T47D (cell line): Measurements from ENCODE around the gene PAF1.
"Not testable (repeated sequence)": the region's sequence is repeated elsewhere in the genome, so short reads cannot be mapped to it uniquely, and the experiment has no call there.

Source experiments
- DNase-seq, 2 experiments: peaks; one replicate each; pipeline versions ENCODE4 v3.0.0 to v3.0.0-alpha.2; 2011 to 2012; ENCODE audit warnings: low read depth in 1 of 2, low spot score in 1 of 2
- JUND ChIP-seq: IDR thresholded peaks from 2 replicates; pipeline ENCODE4 v1.6.1; 2012; ENCODE audit warnings: low read depth
- in situ Hi-C: cut with HindIII; loops from 2 replicates; pipeline ENCODE4 v1.10.0; 2016; ENCODE audit warnings: low sequenced_read_pairs, low pct_unique_long_range_greater_than_20kb

PAF1 gene

DNA sequence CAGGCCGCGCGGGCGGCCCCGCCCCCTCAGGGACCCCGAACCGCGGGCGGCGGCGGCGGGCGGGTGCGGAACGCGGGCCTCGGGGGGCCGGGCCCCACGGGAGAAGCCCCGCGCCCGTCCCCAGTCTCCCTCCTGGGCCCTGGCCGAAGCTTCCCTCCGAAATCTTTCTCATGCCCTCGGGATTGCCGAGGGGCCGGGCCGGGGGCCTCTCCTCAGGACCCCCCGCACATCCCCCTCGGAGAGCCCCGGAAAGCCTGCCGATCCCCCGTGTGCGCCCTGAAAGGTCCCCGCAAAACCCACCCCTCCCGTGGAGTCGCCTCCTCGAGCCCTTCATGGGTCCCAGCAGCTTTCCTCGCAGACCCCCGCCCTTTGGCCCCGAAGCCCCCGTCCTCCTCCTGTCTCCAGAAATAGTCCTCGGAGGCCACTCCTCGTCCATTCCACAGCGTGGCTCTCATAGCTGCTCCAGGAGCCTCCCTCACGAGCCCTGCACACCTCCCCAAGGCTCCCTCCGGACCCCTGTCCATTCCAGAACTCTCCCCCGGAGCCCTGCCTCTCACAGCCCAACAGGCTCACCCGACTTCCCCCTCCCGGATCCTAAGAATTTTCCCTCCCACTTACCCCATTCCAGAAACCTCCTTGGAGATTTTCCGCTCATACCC is 48.1 kb downstream of the PAF1 start:
- in situ Hi-C loops, result no loop called here
- no peak for DNase-seq
- TF ChIP-seq JUND, result no peak

DNA sequence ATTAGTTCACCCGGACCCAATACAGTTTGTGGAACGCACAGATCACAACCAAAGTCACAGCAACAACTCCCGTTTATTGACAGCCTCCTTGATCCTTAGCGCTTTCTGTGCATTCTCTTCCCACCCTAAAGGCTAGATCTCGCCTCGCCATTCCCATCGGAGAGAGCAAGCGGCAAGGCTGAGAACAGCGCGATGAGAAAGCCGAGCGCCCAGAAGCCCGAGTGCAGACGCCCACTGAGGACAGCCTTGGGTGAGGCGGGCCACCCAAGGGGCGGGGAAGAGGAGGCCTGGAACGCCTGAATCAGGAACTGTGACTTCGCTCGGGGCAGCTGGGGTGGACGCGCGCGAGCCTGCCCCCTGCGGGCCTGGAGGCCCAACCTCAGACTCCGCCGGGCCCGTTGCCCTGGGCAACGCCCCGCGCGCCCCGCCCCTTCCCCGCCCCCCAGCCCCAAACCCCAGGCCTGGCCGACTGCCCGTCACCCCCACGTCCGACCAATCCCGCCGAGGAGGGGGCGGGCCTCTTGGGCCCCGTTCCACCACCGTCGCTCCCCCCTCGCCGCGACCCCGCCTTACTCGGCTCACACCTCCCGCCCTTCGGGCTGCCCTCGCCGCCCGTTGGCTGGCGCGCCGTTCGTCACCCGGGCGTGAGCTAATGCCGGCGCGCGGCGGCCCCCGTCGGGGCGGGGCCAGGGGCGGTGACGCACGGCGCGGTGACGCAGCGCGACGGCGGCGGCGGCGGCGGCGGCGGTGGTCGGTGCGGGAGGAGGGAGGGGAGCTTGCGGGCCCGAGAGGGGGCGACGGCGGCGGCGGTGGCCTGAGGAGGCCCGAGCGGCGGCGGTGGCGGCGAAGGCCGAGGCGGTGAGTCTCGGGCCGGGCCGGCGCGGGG is 48.9 kb downstream of the PAF1 start, which contains the start of gene SAMD4B:
TSS of gene SAMD4B (plus strand) at position 703 of the 886 bp plus-strand sequence. CDS start 14,473 bp downstream, outside the sequence.
- in situ Hi-C loops, result no loop called here
- TF ChIP-seq JUND, result no peak
- DNase-seq, result peak; percentile 80 to 97

DNA sequence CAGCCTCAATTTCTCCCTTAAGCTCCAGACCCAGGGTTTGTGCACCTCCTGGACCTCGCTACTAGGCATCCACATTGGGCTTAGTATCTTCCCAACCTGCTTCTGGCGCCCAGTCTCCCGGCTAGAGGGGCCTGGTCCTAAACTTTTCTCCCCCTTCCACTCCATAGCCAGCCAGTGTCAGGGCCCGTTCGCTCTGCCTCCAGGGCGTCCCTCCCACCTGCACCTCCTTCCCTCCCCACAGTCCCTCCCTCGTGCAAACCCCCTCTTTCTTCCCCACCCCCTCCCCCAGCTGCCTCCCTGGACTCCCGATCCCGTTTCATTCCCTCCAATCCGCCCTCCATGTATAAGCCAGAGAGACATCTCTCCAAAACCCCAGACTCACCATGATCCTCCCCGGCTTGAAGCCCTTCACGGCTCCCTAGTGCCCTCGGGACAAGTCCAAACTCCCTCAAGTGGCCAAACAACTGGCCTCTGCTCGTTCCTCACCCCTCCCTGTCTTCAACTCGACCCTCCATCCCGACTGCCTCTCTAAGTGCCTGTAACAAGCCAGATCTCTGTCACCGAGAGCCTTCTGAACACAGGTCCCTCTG is 49.7 kb downstream of the PAF1 start:
- DNase-seq, result peak; percentile 26

DNA sequence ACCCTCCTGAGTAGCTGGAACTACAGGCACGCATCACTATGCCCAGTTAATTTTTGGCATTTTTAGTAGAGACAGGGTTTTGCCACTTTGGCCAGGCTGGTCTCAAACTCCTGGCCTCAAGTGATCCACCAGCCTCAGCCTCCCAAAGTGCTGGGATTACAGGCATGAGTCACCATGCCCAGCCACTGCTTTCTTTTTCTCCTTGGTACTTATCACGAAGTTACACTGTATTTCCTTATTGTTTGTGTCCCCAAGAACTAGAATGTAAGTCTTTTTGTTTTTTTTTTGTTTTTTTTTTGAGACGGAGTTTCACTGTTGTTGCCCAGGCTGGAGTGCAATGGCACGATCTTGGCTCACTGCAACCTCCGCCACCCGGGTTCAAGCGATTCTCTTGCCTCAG is 50.8 kb downstream of the PAF1 start:
- in situ Hi-C loops, DNase-seq: not testable (repeated sequence)

More for the DNA sequence above, 49.7 kb downstream of the PAF1 start:
- in situ Hi-C loops, result no loop called here
- TF ChIP-seq JUND, result no peak

DNA sequence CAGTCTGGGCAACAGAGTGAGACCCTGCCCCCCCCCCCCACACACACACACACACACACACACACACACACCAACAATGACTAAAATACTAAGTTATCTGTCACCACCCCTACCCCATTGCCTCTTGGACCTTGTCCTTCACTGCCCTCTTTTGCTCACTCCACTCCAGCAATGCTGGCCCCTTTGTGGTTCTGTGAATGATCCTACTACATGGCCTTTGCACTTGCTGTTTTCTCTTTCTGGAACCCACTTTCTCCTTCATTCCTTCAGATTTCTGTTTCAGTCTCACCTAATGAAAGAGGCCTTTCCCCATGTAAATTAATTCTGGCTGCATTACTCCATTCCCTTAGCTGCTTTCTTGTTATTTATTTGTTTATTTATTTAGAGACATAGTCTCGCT is 51.2 kb downstream of the PAF1 start:
- no peak for DNase-seq
- in situ Hi-C loops, result no loop called here

DNA sequence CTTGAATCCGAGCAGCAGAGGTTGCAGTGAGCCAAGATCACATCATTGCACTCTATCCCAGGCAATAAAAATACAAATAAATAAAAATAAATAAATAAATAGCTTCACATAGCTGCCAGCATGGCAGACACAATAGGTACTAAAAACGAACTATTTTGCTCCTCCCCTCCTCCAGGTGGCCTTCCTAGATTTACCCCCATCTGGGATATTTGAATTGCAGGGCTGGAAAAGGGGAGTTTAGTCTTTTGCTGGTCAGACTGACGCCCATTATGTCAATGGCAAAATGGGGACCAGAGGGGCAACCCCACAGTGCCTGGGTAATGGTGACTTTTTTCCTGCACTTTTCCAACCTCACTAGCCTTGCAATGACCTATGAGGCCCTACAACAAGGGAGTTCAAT is 54.4 kb downstream of the PAF1 start:
- DNase-seq, result no peak
- in situ Hi-C loops, result no loop called here
- no peak for TF ChIP-seq JUND

More for the DNA sequence above, 51.2 kb downstream of the PAF1 start:
- TF ChIP-seq JUND, result no peak
